K562 (cell line): Measurements from ENCODE around the gene FIGNL1. TPM values are rescaled to one million over a fixed set of nuclear protein-coding genes. Genes with fewer than 3 reads are reported as not detected.

ENCODE experiments used
- BHLHE40 ChIP-seq: IDR thresholded peaks from 2 replicates; pipeline ENCODE4 v1.6.1; 2011; ENCODE audit warnings: low read length, improper control_type of control experiment
- CCNT2 ChIP-seq: IDR thresholded peaks from 2 replicates; pipeline ENCODE4 v1.6.1; 2011; ENCODE audit warnings: borderline replicate concordance, low read depth, mild to moderate bottlenecking, moderate library complexity, mixed read lengths, low read length; ENCODE audit not compliant: insufficient read length; ENCODE audit errors: extremely low read depth
- KDM5B ChIP-seq: fragments of 200-600 bp; sonication (generic); IDR thresholded peaks from 2 replicates; pipeline ENCODE4 v1.6.1; 2012; ENCODE audit warnings: low read depth, mild to moderate bottlenecking, moderate library complexity, low read length, control low read depth, inconsistent platforms; ENCODE audit not compliant: insufficient replicate concordance
- polyA plus RNA-seq, 8 experiments: library from polyadenylated mRNA; depleted of rRNA in 4 of 8; stranded (reverse) in 5 of 8; unstranded in 3 of 8; fragments of >200 nt; fragmentation: Nextera tagmentation in 2 of 8; fragmentation: Illumina TruSeq in 1 of 8; extraction: Ambion mirVana in 2 of 8; extraction: Trizol in 1 of 8; gene quantifications; 2 replicates each; pipeline versions ENCODE4 v1.2.1 to v1.2.3, GENCODE V29; 2011 to 2014; ENCODE audit warnings: inconsistent platforms in 1 of 8, missing spikeins in 1 of 8
- total RNA-seq, 7 experiments: library from RNA; depleted of rRNA in 6 of 7; stranded (reverse); fragments of >200 nt in 6 of 7; fragmentation: Illumina TruSeq in 2 of 7; extraction: Trizol in 2 of 7; gene quantifications; 2 replicates each; pipeline versions ENCODE4 v1.2.1 to v1.2.3, GENCODE V29; 2011 to 2021; ENCODE audit warnings: low replicate concordance in 1 of 7
- TF ChIP-seq, protein P1 (sequence below): sonication (generic); formaldehyde crosslinking; IDR thresholded peaks from 2 replicates; pipeline ENCODE4 v1.8.0; 2022; ENCODE audit warnings: mild to moderate bottlenecking, missing genetic modification reagents
- TF ChIP-seq, protein P2 (sequence below): sonication (generic); formaldehyde crosslinking; IDR thresholded peaks from 2 replicates; pipeline ENCODE4 v1.8.0; 2022; ENCODE audit warnings: mild to moderate bottlenecking, missing genetic modification reagents
- TF ChIP-seq, protein P3 (sequence below): sonication (generic); formaldehyde crosslinking; IDR thresholded peaks from 2 replicates; pipeline ENCODE4 v1.8.1; 2023; ENCODE audit warnings: mild to moderate bottlenecking, missing genetic modification reagents, moderate library complexity
- TF ChIP-seq, protein P4 (sequence below): sonication (generic); formaldehyde crosslinking; IDR thresholded peaks from 2 replicates; pipeline ENCODE4 v1.9.0; 2022; ENCODE audit warnings: mild to moderate bottlenecking, missing genetic modification reagents
- TF ChIP-seq, protein P5 (sequence below): fragments of 250-450 bp; sonication (Bioruptor Pico); IDR thresholded peaks from 2 replicates; pipeline ENCODE4 v1.4.0; 2020
- TF ChIP-seq, protein P6 (sequence below): fragments of 450-650 bp; formaldehyde crosslinking; IDR thresholded peaks from 2 replicates; pipeline ENCODE4 v1.4.0; 2022; ENCODE audit warnings: missing genetic modification characterization
- TF ChIP-seq, protein P7 (sequence below): sonication (generic); formaldehyde crosslinking; IDR thresholded peaks from 2 replicates; pipeline ENCODE4 v1.8.0; 2022; ENCODE audit warnings: missing genetic modification reagents, mild to moderate bottlenecking, moderate library complexity, borderline replicate concordance
- TF ChIP-seq, protein P8 (sequence below): sonication (generic); formaldehyde crosslinking; IDR thresholded peaks from 2 replicates; pipeline ENCODE4 v1.9.0; 2022; ENCODE audit warnings: mild to moderate bottlenecking, missing genetic modification reagents

Gene FIGNL1
- total and polyA plus RNA-seq, 9 of the 15 experiments (the other 6 are each of a cell fraction or from before 2014, with no cell fraction given), result 15.5 to 48.3 (median 27.6) TPM

DNA sequence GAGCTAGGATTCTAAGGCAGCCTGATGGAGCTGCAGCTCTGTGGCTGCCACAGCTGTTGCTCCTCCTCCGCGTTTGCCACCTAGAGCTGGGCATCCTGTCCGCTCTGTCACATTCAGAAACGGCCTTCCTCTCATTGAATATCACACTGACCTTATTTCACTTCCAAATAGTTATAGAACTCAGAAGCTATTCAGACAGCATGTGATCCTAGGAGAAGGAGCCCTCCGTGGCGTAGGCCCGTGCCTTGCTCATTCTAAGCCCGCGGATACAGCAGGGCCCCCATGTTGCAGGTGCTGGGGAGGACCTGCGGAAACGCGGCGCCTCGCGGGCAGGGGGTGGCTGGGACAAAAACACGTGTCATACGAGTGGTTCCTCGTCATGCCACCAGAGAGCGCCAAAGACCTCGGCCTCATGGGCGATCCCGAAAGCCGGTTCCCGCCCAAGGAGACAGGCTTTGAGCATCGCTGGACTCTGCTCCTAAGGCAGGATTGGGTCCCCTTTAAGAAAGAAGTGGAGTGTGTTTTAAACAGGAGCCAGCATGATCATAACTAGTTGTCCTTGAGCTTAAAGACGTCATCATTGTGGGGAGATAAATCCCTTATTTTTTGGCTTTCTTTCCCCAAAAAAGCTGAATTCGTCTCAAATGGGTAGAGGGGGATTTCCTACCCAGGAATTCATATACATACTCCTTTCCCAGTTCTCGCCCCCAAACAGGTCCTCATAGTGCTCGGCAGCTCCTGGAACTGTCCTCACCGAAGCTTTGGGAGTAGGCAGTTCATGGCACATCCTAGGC, 17.9 kb upstream of the FIGNL1 start (continued):
- TF ChIP-seq, protein P1, sequence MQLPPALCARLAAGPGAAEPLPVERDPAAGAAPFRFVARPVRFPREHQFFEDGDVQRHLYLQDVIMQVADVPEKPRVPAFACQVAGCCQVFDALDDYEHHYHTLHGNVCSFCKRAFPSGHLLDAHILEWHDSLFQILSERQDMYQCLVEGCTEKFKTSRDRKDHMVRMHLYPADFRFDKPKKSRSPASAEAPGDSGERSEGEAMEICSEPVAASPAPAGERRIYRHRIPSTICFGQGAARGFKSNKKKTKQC, result peak; percentile 70; the same call in 1 of the 2 replicates
- TF ChIP-seq, protein P2, sequence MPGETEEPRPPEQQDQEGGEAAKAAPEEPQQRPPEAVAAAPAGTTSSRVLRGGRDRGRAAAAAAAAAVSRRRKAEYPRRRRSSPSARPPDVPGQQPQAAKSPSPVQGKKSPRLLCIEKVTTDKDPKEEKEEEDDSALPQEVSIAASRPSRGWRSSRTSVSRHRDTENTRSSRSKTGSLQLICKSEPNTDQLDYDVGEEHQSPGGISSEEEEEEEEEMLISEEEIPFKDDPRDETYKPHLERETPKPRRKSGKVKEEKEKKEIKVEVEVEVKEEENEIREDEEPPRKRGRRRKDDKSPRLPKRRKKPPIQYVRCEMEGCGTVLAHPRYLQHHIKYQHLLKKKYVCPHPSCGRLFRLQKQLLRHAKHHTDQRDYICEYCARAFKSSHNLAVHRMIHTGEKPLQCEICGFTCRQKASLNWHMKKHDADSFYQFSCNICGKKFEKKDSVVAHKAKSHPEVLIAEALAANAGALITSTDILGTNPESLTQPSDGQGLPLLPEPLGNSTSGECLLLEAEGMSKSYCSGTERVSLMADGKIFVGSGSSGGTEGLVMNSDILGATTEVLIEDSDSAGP, result no peak
- TF ChIP-seq, protein P3, sequence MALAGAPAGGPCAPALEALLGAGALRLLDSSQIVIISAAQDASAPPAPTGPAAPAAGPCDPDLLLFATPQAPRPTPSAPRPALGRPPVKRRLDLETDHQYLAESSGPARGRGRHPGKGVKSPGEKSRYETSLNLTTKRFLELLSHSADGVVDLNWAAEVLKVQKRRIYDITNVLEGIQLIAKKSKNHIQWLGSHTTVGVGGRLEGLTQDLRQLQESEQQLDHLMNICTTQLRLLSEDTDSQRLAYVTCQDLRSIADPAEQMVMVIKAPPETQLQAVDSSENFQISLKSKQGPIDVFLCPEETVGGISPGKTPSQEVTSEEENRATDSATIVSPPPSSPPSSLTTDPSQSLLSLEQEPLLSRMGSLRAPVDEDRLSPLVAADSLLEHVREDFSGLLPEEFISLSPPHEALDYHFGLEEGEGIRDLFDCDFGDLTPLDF (CRISPR knock-in tag), result peak; percentile 94
- TF ChIP-seq, protein P4, sequence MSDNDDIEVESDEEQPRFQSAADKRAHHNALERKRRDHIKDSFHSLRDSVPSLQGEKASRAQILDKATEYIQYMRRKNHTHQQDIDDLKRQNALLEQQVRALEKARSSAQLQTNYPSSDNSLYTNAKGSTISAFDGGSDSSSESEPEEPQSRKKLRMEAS (CRISPR knock-in tag), result peak; percentile 96
- TF ChIP-seq, protein P5, sequence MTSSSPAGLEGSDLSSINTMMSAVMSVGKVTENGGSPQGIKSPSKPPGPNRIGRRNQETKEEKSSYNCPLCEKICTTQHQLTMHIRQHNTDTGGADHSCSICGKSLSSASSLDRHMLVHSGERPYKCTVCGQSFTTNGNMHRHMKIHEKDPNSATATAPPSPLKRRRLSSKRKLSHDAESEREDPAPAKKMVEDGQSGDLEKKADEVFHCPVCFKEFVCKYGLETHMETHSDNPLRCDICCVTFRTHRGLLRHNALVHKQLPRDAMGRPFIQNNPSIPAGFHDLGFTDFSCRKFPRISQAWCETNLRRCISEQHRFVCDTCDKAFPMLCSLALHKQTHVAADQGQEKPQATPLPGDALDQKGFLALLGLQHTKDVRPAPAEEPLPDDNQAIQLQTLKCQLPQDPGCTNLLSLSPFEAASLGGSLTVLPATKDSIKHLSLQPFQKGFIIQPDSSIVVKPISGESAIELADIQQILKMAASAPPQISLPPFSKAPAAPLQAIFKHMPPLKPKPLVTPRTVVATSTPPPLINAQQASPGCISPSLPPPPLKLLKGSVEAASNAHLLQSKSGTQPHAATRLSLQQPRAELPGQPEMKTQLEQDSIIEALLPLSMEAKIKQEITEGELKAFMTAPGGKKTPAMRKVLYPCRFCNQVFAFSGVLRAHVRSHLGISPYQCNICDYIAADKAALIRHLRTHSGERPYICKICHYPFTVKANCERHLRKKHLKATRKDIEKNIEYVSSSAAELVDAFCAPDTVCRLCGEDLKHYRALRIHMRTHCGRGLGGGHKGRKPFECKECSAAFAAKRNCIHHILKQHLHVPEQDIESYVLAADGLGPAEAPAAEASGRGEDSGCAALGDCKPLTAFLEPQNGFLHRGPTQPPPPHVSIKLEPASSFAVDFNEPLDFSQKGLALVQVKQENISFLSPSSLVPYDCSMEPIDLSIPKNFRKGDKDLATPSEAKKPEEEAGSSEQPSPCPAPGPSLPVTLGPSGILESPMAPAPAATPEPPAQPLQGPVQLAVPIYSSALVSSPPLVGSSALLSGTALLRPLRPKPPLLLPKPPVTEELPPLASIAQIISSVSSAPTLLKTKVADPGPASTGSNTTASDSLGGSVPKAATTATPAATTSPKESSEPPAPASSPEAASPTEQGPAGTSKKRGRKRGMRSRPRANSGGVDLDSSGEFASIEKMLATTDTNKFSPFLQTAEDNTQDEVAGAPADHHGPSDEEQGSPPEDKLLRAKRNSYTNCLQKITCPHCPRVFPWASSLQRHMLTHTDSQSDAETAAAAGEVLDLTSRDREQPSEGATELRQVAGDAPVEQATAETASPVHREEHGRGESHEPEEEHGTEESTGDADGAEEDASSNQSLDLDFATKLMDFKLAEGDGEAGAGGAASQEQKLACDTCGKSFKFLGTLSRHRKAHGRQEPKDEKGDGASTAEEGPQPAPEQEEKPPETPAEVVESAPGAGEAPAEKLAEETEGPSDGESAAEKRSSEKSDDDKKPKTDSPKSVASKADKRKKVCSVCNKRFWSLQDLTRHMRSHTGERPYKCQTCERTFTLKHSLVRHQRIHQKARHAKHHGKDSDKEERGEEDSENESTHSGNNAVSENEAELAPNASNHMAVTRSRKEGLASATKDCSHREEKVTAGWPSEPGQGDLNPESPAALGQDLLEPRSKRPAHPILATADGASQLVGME (CRISPR knock-in tag), result no peak
- TF ChIP-seq BHLHE40, result peak; percentile 46; the same call in 1 of the 2 replicates
- TF ChIP-seq KDM5B, result no peak
- TF ChIP-seq CCNT2, result no peak
- TF ChIP-seq, protein P6, sequence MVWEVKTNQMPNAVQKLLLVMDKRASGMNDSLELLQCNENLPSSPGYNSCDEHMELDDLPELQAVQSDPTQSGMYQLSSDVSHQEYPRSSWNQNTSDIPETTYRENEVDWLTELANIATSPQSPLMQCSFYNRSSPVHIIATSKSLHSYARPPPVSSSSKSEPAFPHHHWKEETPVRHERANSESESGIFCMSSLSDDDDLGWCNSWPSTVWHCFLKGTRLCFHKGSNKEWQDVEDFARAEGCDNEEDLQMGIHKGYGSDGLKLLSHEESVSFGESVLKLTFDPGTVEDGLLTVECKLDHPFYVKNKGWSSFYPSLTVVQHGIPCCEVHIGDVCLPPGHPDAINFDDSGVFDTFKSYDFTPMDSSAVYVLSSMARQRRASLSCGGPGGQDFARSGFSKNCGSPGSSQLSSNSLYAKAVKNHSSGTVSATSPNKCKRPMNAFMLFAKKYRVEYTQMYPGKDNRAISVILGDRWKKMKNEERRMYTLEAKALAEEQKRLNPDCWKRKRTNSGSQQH (CRISPR knock-in tag), result no peak
- TF ChIP-seq, protein P7, sequence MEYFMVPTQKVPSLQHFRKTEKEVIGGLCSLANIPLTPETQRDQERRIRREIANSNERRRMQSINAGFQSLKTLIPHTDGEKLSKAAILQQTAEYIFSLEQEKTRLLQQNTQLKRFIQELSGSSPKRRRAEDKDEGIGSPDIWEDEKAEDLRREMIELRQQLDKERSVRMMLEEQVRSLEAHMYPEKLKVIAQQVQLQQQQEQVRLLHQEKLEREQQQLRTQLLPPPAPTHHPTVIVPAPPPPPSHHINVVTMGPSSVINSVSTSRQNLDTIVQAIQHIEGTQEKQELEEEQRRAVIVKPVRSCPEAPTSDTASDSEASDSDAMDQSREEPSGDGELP (CRISPR knock-in tag), result peak; percentile 70; the same call in 1 of the 2 replicates
- TF ChIP-seq, protein P8, sequence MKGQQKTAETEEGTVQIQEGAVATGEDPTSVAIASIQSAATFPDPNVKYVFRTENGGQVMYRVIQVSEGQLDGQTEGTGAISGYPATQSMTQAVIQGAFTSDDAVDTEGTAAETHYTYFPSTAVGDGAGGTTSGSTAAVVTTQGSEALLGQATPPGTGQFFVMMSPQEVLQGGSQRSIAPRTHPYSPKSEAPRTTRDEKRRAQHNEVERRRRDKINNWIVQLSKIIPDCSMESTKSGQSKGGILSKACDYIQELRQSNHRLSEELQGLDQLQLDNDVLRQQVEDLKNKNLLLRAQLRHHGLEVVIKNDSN (CRISPR knock-in tag), result peak; percentile 70
